HFFc6 (cell line): ENCODE data around the gene MSH5. TPM values are rescaled to one million over a fixed set of nuclear protein-coding genes. Genes with fewer than 3 reads are reported as not detected.

ENCODE experiments used
- DNase-seq: peaks from one replicate; pipeline ENCODE4 v3.0.0-alpha.2; 2018
- H3K27ac Mint-ChIP-seq: 2 replicates; pipeline ENCODE4 v1.8.0; 2020; ENCODE audit warnings: mild to moderate bottlenecking, mixed read lengths
- H3K27me3 Mint-ChIP-seq: 2 replicates; pipeline ENCODE4 v1.8.0; 2021; ENCODE audit warnings: mild to moderate bottlenecking, moderate library complexity, mixed read lengths; ENCODE audit not compliant: insufficient read depth
- H3K36me3 Mint-ChIP-seq: 2 replicates; pipeline ENCODE4 v1.8.0; 2021; ENCODE audit warnings: low read depth, mixed read lengths
- H3K4me1 Mint-ChIP-seq: 2 replicates; pipeline ENCODE4 v1.8.0; 2020; ENCODE audit warnings: low read depth, mixed read lengths
- H3K4me3 Mint-ChIP-seq: 2 replicates; pipeline ENCODE4 v1.8.0; 2020; ENCODE audit warnings: mild to moderate bottlenecking, moderate library complexity, mixed read lengths
- H3K9me3 Mint-ChIP-seq: 2 replicates; pipeline ENCODE4 v1.8.0; 2020; ENCODE audit warnings: mild to moderate bottlenecking, mixed read lengths
- total RNA-seq, 6 experiments: library from RNA; stranded (reverse); fragmentation: NEBNext Ultra II Directional; extraction: Animal tissue kit (Norgen Biotek cat#: 25700); gene quantifications; 2 replicates in 1 of 6; 3 replicates in 5 of 6; pipeline ENCODE4 v1.2.3, GENCODE V29; 2021
- TF ChIP-seq, protein P1 (sequence below): fragments of 200-600 bp; sonication (generic); IDR thresholded peaks from 2 replicates; pipeline ENCODE4 v1.5.0; 2021; ENCODE audit warnings: antibody characterized with exemption, mild to moderate bottlenecking

The MSH5 gene
- total RNA-seq, 6 experiments from 2014 or later: 7.4 to 14.8 (median 12.6) TPM

GRCh38 chr6:31737315-31737990 is 2.4 kb upstream of the MSH5 start:
- no peak for DNase-seq
- H3K9me3 Mint-ChIP-seq: no peaks in the 10 kb centered on the region
- H3K4me3 Mint-ChIP-seq: peak overlapping the region; percentile 98
- H3K4me1 Mint-ChIP-seq: peaks cover 62% of the 10 kb centered on the region
- peak overlapping the region; percentile 92 for H3K27ac Mint-ChIP-seq
- H3K27me3 Mint-ChIP-seq: no peaks in the 10 kb centered on the region; the same call in none of the 2 replicates
- TF ChIP-seq, protein P1, sequence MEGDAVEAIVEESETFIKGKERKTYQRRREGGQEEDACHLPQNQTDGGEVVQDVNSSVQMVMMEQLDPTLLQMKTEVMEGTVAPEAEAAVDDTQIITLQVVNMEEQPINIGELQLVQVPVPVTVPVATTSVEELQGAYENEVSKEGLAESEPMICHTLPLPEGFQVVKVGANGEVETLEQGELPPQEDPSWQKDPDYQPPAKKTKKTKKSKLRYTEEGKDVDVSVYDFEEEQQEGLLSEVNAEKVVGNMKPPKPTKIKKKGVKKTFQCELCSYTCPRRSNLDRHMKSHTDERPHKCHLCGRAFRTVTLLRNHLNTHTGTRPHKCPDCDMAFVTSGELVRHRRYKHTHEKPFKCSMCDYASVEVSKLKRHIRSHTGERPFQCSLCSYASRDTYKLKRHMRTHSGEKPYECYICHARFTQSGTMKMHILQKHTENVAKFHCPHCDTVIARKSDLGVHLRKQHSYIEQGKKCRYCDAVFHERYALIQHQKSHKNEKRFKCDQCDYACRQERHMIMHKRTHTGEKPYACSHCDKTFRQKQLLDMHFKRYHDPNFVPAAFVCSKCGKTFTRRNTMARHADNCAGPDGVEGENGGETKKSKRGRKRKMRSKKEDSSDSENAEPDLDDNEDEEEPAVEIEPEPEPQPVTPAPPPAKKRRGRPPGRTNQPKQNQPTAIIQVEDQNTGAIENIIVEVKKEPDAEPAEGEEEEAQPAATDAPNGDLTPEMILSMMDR: no peak
- peaks cover 40% of the 10 kb centered on the region for H3K36me3 Mint-ChIP-seq

- Mint-ChIP-seq H3K4me3 (peak overlapping the region; percentile 98), H3K9me3 (no peaks in the 10 kb centered on the region), H3K27me3 (no peaks in the 10 kb centered on the region; the same call in none of the 2 replicates), H3K36me3 (peaks cover 36% of the 10 kb centered on the region), H3K4me1 (peaks cover 58% of the 10 kb centered on the region), H3K27ac (peak overlapping the region; percentile 92)
- DNase-seq: peak; percentile 78
- TF ChIP-seq, protein P1: peak; percentile 63
These were observed 1.5 kb upstream of the MSH5 start for GRCh38 chr6:31737991-31738979.

GRCh38 chr6:31740397-31741223 is 805 bp downstream of the MSH5 start:
- peak overlapping the region; percentile 97 for H3K4me3 Mint-ChIP-seq
- TF ChIP-seq, protein P1: no peak
- no peaks in the 10 kb centered on the region; the same call in 1 of the 2 replicates for H3K27me3 Mint-ChIP-seq
- peaks cover 16% of the 10 kb centered on the region for H3K36me3 Mint-ChIP-seq
- H3K9me3 Mint-ChIP-seq: no peaks in the 10 kb centered on the region
- peak overlapping the region; percentile 86 for H3K27ac Mint-ChIP-seq
- peaks cover 46% of the 10 kb centered on the region for H3K4me1 Mint-ChIP-seq
- DNase-seq: no peak

GRCh38 chr6:31741815-31742214 is 2.0 kb downstream of the MSH5 start:
- Mint-ChIP-seq H3K4me1 (peaks cover 43% of the 10 kb centered on the region), H3K36me3 (peaks cover 9% of the 10 kb centered on the region; the same call in 1 of the 2 replicates), H3K4me3 (no peak overlapping the region), H3K27ac (peak overlapping the region; percentile 34; the same call in 1 of the 2 replicates), H3K27me3 (no peaks in the 10 kb centered on the region; the same call in 1 of the 2 replicates), H3K9me3 (no peaks in the 10 kb centered on the region)
- TF ChIP-seq, protein P1: no peak
- DNase-seq: no peak

GRCh38 chr6:31742894-31743293 is 3.1 kb downstream of the MSH5 start:
- Mint-ChIP-seq H3K27me3 (no peaks in the 10 kb centered on the region; the same call in 1 of the 2 replicates), H3K9me3 (no peaks in the 10 kb centered on the region), H3K36me3 (peaks cover 16% of the 10 kb centered on the region; the same call in 1 of the 2 replicates), H3K27ac (no peak overlapping the region), H3K4me3 (no peak overlapping the region), H3K4me1 (peaks cover 39% of the 10 kb centered on the region)
- no peak for DNase-seq
- TF ChIP-seq, protein P1: no peak
